HS-27A (cell line): ENCODE results near the gene CDK11A.
A peak's percentile ranks its signal among the peaks of the same experiment; 100 is the strongest.
"Not testable (repeated sequence)": the region's sequence is repeated elsewhere in the genome, so short reads cannot be mapped to it uniquely, and the experiment has no call there.

Experiments used
- DNase-seq: peaks from one replicate; pipeline ENCODE4 v3.0.0-alpha.2; 2012; ENCODE audit warnings: low read depth, missing footprints

Gene CDK11A

DNA sequence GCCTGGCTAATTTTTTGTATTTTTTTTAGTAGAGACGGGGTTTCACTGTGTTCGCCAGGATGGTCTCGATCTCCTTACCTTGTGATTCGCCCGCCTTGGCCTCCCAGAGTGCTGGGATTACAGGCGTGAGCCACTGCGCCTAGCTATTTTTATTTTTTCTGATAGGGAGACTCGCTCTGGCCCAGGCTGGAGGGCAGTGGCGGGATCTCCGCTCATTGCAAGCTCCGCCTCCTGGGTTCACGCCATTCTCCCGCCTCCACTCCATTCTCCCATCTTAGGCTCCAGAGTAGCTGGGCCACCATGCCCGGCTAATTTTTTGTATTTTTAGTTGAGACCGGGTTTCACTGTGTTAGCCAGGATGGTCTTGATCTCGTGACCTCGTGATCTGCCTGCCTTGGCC lies 1.9 kb upstream of the CDK11A start:
- DNase-seq = not testable (repeated sequence)

DNA sequence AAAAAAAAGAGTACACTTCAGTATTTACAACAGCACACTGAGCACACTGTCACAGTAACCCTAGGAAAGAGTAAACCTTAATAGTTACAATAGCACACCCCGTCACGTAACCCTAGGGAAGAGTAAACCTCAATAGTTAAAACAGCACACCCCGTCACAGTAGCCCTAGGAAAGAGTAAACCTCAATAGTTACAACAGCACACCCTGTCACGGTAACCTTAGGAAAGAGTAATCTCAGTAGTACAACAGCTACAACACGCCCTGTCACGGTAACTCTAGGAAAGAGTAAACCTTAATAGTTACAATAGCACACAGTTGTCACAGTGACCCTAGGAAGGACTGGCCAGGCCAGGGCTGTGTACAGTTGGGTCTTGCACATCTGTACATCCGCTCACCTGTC lies 3.0 kb downstream of the CDK11A start:
- DNase-seq = no peak

DNA sequence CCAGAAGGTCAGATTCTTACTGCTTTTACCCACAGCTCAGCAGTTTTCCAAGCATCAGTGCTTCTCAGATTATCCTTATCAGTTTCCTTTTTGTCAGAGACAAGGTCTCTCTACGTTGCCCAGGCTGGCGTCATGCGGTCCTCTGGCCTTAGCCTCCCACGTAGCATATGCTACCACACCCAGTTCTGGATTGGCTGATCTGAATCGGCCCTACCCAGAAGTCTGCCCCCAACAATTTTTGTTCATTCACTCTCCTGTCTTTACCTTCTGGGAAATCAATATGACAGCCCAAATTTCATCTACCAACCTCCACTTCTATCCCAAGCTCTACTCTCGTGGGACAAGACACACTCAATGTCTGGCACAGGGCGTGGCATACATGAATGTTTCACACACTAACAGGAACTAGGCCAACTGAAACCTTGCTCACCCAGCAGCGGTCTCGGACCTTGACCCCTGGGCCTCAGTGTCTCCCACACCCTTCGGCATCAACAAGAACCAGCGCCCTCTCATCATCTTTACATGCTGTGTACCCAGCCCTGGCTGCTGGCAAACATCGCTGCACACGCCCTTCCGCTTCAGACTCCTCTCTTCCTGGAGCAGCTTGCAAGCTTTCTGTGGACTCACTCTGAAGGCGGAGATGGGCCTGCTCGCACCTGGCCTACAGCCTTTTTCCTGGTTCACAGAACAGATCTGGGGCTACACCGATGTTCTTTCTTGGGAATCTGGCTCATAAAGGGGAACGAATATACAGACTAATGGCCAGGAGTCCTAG lies 8.9 kb downstream of the CDK11A start:
- not testable (repeated sequence) for DNase-seq

- not testable (repeated sequence) for DNase-seq
Measured at GRCh38 chr1:1707897-1708296, 16.3 kb downstream of the CDK11A start.

DNA sequence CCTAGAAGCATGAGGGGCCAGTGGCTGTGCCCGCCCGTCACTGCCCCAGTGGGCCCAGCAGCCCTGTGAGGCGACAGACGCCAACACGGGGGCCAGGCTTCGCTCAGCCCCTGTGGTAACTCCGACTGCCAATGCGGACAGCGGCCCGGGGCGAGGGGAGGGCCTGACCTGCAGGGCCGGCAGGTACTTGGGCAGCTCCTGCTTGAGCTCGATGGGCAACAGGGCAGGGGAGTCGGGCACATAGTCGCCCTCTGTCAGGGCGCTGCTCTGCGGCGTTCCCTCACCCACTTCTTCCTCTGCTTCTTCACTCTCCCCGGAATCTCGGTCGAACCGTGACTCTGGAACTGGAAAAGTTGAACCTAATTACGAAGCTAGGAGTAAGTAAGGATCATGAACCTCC lies 16.9 kb downstream of the CDK11A start:
- DNase-seq = not testable (repeated sequence)

GRCh38 chr1:1705623-1706022 lies 18.5 kb downstream of the CDK11A start:
- not testable (repeated sequence) for DNase-seq

- not testable (repeated sequence) for DNase-seq
Measured at GRCh38 chr1:1704284-1704957, 19.7 kb downstream of the CDK11A start.

GRCh38 chr1:1703796-1704195 lies 20.4 kb downstream of the CDK11A start:
- DNase-seq = no peak

DNA sequence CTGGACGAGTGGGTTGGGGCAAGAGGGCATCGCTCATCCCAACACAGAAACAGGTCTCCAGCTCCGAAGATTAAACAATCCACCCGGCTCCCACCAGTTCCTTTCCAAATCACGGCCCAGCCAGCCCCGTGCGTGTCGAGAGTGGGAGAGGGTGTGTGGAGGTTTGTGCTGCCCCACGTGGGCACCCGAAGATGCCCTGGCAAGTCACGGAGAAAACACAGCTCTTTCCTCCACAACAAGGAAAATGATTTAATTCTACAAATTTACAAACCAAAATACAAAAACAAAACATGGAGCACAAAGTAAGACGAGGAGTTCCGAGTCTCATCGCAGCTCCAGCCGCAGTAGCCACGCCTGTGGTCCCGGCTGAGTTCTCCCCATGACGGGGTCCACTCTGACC lies 21.7 kb downstream of the CDK11A start:
- not testable (repeated sequence) for DNase-seq

GRCh38 chr1:1700557-1700956 lies 23.6 kb downstream of the CDK11A start:
- not testable (repeated sequence) for DNase-seq

GRCh38 chr1:1700067-1700466 lies 24.1 kb downstream of the CDK11A start:
- DNase-seq = not testable (repeated sequence)

DNA sequence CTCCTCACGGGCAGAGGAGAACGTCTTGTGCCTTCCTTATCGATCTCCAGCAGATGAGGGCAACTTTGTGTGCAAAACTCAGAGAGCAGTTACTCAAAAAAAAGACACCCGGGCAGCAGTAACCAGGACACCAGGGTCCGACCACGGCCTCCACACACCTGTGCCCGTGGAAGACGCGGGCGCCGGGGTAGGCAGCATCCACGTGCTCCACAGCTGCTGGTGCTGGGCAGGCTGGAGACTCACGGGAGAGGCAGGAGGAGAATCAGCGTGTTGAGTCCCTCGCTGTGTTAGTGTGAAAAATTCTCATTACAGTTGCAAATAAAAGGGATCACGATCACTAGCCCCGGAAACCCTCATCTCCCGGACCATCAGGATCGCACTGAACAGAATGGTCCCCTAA lies 25.1 kb downstream of the CDK11A start:
- DNase-seq = not testable (repeated sequence)

DNA sequence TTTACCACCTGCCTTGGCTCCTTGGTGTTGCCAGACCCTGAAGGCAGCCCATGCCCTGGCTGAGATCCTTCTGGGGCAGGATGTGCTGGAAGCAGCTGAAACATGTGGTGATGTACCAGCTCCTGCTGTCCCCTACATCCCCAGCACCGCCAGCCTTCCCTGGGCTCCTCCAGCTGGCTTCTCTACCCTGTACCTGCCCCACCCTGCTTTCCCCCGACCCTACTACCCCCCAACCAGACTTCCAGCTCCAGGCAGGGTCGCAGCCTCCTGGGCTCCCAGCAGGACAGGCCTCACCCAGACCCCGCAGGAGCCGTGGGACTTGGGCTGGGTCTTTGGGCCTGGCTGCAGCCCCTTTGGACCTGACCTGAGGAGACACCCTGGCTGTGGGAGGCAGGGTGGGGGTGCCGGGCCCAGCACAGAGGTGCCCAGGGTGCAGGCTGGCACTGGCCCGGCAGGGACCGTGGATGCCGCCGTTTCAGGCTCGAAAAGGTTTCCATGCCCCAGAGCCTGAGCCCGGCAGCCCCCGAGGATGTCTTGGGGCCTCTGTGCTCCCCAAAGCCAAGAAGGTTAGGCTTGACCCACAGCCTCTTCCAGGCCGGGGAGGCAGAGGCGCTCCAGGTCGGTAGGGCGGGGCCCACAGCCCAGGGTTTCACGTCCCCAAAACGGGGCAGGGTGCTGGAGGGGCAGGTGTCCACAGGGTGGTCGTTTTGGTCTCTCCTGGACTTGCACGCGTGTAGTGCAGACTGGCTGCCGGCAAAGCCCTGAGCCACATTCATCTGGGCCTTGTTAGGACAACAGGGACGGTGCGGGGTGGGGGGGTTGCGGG lies 26.6 kb downstream of the CDK11A start:
- DNase-seq = not testable (repeated sequence)

DNA sequence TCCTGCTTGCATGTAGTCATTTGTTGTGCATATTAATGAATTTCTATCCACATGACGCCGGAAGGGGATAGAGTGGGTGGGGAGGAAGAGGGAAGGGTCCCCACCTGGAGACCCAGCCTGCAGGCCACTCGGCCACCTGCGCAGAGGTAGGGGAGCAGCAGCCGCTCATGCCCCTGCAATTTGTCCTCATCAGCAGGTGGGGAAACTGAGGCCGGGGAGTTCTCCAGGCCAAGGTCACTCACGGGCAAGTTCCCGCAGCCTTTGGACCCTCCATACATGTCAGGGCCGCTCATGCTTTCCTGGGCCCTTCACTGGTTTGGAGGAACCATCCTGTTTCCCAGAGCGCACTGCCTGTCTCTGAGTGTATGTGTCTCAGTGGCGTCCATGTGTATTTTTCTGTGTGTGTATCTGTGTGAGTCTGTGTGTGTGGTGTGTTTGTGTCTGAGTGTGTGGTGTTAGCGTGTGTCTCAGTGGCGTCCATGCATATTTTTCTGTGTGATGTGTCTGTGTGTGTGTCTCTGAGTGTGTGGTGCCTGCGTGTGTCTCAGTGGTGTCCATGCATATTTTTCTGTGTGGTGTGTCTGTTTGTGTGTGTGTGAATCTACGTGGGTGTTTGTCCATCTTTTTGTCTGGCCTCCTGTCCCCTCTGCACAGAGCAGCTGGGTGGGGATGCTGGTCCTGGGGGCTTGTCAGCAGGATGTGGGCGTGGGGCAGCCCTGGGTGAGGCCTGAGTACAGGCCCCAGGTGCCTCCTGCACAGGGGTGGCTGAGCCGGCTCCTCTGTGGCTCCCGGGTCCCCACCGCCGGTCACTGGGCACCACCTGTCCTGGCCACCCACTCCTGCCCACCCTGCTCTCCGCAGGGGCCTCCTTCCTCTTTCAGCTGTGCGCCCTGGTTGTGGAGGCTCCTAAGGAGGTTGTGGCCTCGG lies 27.5 kb downstream of the CDK11A start:
- DNase-seq = not testable (repeated sequence)

DNA sequence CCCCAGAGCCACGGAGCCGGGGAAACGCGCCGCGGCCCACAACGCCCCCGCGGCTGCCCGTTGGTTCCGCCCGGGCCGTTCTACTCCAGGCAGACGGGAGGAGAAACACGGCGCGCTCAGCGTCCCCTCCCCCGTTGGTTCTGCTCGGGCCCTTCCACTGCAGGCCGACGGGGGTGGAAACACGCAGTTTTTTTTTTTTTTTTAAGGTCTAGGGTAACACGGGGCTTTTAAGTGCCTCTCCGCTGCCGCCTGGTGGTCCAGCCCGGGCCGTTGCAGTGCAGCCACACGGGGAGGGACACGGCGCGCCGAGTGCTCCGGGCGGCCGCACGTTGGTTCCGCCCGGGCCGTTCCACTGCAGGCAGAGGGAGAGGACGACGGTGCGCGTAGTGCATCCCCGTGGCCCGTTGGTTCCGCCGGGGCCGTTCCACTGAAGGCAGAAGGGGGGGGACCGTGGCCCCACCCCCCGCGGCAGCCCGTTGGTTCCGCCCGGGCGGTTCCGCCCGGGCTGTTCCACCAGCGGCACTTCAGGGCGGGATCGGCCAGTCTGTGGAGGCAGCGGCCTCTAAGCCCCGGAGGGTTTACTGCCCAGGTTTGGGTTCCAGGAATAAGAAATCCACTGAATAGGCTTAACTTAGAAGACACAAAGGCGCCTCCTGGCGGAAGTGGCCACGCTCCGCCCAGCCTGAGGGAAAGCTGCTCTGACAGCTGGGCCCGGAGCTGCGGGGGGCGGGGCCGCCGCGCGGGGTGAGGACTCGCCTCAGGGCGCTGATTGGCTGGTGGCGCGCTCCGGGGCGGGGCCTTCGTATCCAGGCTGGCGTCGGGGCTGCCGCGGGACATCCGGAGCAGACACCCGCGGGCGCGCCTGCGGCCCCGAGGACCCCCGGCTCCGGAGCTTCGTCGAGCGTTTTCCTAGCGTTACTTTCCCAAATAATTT lies 31.2 kb downstream of the CDK11A start, which contains the start of gene SLC35E2B:
SLC35E2B (minus strand) TSS at position 82 of the 934 bp plus-strand sequence. CDS start 16,096 bp downstream, outside the sequence.
- DNase-seq = peak; percentile 48

- peak; percentile 4 for DNase-seq
Measured at GRCh38 chr1:1692324-1692713, 31.8 kb downstream of the CDK11A start.

- not testable (repeated sequence) for DNase-seq
Measured at GRCh38 chr1:1691443-1691842, 32.7 kb downstream of the CDK11A start.

DNA sequence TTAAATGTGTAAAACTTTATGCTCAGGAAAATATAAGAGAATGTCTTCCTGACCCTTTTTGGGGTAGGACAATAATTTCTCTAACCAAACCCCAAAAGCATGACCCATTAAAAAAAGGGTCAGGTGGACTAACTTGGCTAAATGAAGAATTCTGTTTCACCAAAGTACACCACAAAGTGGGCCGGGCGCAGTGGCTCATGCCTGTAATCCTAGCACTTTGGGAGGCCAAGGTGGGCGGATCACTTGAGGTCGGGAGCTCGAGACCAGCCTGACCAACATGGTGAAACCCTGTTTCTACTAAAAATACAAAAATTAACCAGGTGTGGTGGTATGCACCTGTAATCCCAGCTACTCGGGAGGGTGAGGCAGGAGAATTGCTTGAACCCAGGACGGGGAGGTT lies 34.6 kb downstream of the CDK11A start:
- DNase-seq = not testable (repeated sequence)

DNA sequence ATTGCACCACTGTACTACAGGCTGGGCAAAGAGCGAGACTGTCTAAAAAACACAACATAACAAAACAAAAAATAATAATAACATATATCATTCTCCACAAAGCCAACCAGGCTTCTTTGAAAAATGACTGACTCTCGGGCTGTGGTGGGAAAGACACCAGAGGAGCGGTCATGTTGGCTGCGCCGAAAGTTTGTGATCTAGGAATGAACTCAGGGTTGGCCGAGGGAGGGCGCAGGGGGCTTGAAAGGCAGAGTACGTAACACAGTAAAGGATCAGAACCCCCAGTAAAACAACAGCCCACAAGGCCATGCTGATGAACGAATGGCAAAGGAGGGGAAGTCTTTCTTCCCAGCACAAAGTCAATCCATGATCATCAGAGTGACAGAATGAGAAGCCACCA lies 36.3 kb downstream of the CDK11A start:
- no peak for DNase-seq

- DNase-seq = no peak
Measured at GRCh38 chr1:1684031-1684681, 40.0 kb downstream of the CDK11A start.
